GM21737 (cell line): ENCODE data around the gene TLE2.
"Not testable (repeated sequence)": the region's sequence is repeated elsewhere in the genome, so short reads cannot be mapped to it uniquely, and the experiment has no call there.

Experiments used
- ATAC-seq: cut with Tn5 transposase; IDR thresholded peaks from one replicate; pipeline ENCODE4 v1.9.1; 2021; ENCODE audit warnings: mild to moderate bottlenecking, moderate library complexity; ENCODE audit not compliant: unreplicated experiment

TLE2 gene

DNA sequence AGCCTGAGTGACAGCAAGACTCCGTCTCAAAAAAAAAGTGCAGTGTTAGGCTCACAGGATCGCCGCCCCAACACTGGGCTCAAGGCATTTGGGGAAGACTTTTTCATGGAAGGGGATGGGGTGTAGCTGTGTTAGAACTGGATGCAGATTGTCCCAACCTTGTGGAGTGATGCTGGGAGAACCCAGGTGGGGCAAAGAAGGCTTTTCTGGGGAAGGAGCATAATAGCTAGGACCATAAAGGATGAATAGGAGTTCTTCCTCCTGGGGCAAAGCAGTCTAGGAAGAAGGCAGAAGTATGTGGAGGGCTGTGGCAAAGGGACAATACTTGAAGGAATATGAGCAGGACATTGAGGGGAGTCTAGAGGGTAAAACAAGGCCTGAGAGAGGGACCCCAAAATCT, 40.5 kb downstream of the TLE2 start:
- ATAC-seq = no peak

DNA sequence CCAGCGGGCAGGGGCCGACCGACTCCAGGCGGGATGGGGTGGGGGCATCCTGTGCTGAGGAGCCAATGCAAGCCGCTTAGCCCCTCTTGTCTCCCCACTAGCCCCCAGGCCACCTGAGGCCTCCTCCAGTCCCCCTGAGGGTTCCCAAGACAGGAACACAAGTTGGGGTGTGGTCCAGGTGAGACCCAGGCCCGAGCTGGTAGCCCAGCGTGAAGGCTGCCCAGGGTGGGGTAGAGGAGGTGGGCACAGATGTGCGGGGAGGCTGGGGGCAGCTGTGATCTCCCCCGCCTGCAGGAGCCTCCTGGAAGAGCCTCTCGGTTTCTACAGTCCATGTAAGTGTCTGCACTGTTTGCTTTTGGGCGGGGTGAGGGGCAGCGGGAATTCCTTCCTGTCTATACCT, 41.3 kb downstream of the TLE2 start:
- no peak for ATAC-seq

DNA sequence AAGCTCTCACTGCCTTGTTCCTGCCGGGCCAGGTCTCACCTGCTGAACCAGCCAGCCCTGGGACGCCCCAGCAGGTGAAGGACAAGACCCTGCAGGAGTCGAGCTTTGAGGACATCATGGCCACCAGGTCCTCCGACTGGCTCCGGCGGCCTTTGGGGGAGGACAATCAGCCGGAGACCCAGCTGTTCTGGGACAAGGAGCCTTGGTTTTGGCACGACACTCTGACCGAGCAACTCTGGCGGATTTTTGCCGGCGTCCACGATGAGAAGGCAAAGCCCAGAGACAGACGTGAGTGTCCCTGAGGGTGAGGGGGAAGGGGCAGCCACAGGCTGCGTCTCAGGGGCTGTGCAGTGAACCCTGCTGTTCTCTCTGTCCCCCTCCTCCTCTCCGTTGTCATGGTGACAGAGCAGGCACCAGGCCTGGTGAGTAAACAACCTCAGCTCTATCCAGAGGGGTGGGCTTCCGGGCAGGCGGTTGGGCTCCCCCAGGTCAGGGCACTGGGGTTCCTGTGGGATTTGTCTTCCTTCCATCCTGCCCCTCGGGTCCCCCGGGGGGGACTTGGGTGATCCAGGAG, 42.0 kb downstream of the TLE2 start:
- no peak for ATAC-seq

GRCh38 chr19:2984215-2984528, 44.9 kb downstream of the TLE2 start:
- ATAC-seq = no peak

DNA sequence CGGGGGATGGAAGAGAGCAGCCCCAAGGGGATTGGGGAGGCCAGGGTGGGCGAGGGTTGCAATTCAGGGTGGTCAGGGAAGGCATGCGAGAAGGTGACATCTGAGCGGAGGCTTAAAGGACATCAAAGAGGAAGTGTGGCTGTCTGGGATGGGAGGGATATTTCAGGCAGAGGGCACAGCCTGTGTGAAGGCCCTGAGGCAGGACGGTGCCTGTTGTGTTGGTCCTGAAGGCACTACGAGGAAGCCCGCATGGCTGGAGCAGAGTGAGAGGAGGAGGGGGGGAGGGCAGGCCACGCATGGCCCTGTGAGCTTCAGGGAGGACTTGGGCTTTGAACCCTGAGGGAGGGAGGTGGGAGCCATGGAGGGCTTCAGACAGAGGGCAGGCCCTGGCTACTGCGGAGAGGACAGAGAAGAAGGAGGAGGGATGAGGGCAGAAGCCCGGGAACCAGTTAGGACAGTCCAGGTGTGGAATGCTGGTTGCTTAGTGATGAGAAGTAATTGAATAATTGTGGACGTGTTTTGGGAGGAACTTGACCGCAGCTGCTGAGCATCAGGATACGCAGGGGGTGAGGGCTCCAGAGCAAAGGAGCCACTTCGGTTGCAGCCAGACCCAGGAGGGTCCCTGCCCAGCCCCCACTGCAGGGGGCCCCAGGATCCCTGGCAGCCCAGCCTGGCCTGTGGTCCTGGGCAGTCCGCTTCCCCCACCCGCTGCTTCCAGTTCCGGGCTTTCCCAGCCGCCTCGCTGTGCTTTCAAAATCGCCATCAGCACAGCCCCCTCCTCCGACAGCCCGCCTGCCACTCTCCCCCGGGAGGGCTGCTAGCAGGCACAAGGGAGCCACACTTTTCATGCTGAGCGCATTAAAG, 45.5 kb downstream of the TLE2 start:
- no peak for ATAC-seq

GRCh38 chr19:2982983-2983350, 46.1 kb downstream of the TLE2 start:
- ATAC-seq = no peak

GRCh38 chr19:2982561-2982960, 46.5 kb downstream of the TLE2 start:
- ATAC-seq = no peak

DNA sequence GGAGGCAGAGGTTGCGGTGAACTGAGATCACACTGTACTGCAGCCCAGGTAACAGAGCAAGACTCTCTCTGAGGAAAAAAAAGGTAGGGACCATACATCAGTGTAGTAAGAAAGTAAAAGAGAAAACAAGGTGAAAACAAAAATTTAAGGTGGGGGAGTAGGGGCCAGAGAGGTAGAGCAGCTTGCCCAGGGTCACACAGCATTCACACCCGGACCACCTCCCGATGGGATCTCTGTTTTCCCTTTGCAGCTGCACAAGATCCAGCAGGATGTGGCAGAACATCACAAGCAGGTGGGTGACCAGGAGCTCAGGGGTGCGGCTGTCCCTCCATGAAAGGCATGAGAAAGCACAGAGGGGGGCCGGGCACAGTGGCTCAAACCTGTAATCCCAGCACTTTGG, 47.2 kb downstream of the TLE2 start:
- ATAC-seq = no peak

- ATAC-seq = no peak
Observed at GRCh38 chr19:2978772-2979171, 50.3 kb downstream of the TLE2 start.

DNA sequence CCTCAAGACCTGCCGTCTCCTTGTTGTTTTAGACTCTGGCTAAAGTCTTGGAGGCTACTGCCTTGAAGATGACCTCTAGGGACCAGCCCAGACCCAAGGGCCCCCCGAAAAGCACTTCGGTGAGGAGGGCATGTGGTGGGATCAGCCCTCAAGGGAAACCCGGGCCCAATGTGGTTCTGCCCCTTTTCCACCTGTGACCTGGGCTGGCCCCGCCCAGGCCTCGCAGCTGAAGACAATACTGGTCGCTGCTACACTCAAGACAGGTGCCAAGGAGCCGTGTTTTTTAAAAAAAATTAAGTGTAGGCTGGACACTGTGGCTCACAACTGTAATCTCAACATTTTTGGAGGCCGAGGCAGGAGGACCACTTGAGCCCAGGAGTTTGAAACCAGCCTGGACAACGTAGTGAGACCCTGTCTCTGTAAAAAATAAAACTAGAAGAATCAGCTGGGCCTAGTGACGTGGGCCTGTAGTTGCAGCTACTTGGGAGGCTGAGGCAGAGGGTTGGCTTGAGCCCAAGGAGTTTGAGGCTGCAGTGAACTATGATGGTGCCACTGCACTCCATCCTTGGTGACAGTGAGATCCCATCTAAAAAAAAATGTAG, 50.8 kb downstream of the TLE2 start:
- no peak for ATAC-seq

DNA sequence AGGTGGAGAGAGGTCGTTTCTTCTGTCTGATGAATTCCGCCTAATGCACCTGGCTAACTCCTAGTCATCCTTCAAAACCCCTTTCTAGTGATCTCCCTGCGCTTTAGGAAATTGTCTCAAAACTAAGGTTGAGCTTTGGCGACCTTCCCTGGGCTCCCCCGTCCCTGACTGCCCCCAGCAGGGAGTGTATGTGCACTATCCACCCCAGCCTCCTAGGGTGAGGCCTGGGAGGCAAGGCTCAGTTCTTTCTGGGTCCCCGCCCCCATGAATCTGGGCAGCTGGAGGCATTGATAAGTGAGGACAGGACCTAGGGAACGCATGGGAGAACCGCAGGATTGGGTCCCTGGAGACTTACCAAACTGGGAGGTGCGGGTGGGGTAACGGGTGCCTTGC, 51.3 kb downstream of the TLE2 start:
- peak; percentile 9 for ATAC-seq

DNA sequence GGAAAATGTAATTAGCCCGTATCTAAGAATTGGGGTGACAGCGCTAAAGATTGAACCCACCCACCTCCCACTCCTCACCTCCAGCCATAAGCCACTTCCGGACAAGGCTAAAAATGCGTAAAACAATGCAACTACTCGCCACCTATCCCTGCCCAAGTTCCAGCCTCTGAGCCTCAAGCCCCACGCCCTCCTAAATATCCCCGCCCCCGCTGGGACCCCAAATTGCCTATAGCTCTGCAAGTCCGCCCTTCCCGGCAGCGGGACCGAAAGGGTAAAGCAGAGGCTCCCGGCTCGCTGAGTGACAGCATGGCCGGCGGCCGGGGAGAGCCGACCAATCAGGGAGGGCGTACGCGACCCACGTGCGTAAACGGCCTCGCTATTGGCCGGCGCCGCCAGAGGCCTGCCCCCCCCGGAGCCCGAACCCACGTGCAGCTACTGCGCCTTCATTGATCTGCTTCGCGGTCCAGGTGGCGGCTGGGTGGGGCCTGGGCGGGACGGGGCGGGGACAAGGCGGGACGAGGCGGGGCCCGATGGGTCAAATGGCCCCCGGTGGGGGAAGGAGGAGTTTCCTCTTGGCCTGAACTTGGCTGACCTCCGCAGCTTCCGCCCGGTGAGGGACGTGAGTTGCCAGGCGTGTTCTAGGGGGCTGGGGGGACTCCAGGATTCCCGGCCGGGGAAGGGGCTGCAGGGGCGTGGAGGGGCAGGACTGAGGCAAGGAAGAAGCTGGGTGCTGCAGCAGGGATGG, 51.9 kb downstream of the TLE2 start, which contains the start of gene TLE6:
TLE6 (plus strand) TSS at position 564 of the 745 bp plus-strand sequence. CDS start 670 bp downstream, outside the sequence.
- peak; percentile 91 for ATAC-seq

GRCh38 chr19:2976609-2977000, 52.5 kb downstream of the TLE2 start:
- no peak for ATAC-seq

GRCh38 chr19:2974342-2975041, 54.6 kb downstream of the TLE2 start:
- no peak for ATAC-seq

DNA sequence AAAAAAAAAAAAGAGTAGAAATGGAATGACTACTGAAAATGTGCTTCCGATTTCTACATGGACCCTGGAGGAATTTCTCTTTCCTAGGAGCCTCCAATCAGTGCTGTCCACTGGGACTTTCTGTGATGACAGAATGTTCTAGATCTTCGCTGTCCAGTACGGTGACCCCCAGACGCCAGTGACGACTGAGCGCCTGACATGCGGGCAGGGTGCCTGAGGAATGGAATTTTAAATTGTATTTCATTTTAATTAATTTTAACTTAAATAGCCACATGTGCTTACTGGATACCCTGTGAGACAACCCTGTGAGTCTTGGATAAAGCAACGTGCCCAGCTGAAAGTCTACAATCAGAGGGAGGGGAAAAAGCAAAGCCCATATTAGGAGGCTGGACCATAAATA, 55.9 kb downstream of the TLE2 start:
- ATAC-seq = no peak

GRCh38 chr19:2970201-2970835, 58.8 kb downstream of the TLE2 start:
- no peak for ATAC-seq

GRCh38 chr19:2969104-2969504, 60.0 kb downstream of the TLE2 start:
- no peak for ATAC-seq

DNA sequence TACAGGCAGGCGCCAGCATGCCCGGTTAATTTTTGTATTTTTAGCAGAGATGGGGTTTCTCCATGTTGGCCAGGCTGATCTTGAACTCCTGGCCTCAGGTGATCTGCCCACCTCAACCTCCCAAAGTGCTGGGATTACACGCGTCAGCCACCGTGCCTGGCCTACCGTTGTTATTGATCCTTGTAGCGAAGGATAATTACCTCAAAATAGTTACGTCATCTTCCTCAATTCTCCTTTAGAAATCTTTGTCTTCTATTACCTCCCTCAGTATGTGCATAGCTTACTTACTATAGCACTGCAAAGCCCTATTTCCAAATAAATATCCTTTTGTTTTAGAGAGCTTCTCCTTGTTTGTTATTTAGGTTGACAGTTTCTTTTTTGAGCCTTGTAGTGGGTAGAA, 61.1 kb downstream of the TLE2 start:
- no peak for ATAC-seq

DNA sequence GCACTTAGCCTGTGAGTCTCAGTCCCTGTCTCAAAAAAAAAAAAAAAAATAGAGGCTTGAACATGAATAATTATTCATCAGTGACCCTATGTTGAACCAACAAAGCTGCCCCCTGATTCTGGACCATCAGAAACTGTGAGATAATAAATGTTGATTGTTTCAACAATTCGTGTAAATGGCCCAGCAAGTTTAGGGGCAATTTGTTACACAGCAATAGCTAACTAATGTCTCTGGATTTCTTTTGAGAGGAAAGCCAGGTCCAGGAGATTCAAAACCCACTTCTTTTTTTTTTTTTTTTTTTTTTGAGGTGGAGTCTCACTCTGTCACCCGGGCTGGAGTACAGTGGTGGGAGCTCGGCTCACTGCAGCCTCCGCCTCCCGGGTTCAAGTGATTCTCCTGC, 64.2 kb downstream of the TLE2 start:
- no peak for ATAC-seq

- not testable (repeated sequence) for ATAC-seq
Observed at GRCh38 chr19:2963631-2964030, 65.4 kb downstream of the TLE2 start.

GRCh38 chr19:2963122-2963521, 66.0 kb downstream of the TLE2 start:
- ATAC-seq = no peak
